Measurements from ENCODE around the gene CAPN9.

GRCh38 chr1:230800891-230801840 is 54.0 kb downstream of the CAPN9 start:
- no peak for TF ChIP-seq CTCF (conservative IDR thresholded peaks at IDR 0.05; ENCODE audit: low read depth, low read length)
- TF ChIP-seq EZH2 (IDR thresholded peaks at IDR 0.05; ENCODE audit: low read length, unreplicated experiment), result no peak
